Naive B cell (primary cell): ENCODE data around the gene CRYGA. TPM values are rescaled to one million over a fixed set of nuclear protein-coding genes. Genes with fewer than 3 reads are reported as not detected.
"Not testable (repeated sequence)": the region's sequence is repeated elsewhere in the genome, so short reads cannot be mapped to it uniquely, and the experiment has no call there.

ENCODE experiments used
- ATAC-seq, 2 donors: fragments of 150-1000 bp; cut with Tn5 transposase; 2 replicates each; pipeline ENCODE4 v1.10.0; 2021; ENCODE audit warnings: low read depth in 2 of 2, mild to moderate bottlenecking in 2 of 2, moderate library complexity in 2 of 2
- DNase-seq: peaks from one replicate; pipeline ENCODE4 v3.0.0; 2022
- H3K27ac Mint-ChIP-seq, 6 donors: one replicate each; pipeline ENCODE4 v1.8.0; 2020 to 2022; ENCODE audit warnings: mild to moderate bottlenecking in 6 of 6, mixed read lengths in 6 of 6, moderate library complexity in 5 of 6, inconsistent platforms in 2 of 6
- H3K27me3 Mint-ChIP-seq, 3 donors: one replicate each; pipeline ENCODE4 v1.8.0; 2021 to 2022; ENCODE audit warnings: mixed read lengths in 3 of 3, mild to moderate bottlenecking in 1 of 3
- H3K36me3 Mint-ChIP-seq, 2 donors: one replicate each; pipeline ENCODE4 v1.8.0; 2020 to 2022; ENCODE audit warnings: mixed read lengths in 2 of 2, inconsistent platforms in 1 of 2, mild to moderate bottlenecking in 1 of 2
- H3K4me1 Mint-ChIP-seq, 3 donors: one replicate each; pipeline ENCODE4 v1.8.0; 2020 to 2022; ENCODE audit warnings: mixed read lengths in 3 of 3, inconsistent platforms in 1 of 3, mild to moderate bottlenecking in 1 of 3, moderate library complexity in 1 of 3
- H3K4me3 Mint-ChIP-seq, 8 donors: one replicate each; pipeline ENCODE4 v1.8.0; 2020 to 2022; ENCODE audit warnings: mild to moderate bottlenecking in 8 of 8, mixed read lengths in 8 of 8, moderate library complexity in 8 of 8, inconsistent platforms in 2 of 8
- H3K9me3 Mint-ChIP-seq, 7 donors: one replicate each; pipeline ENCODE4 v1.8.0; 2020 to 2022; ENCODE audit warnings: mixed read lengths in 7 of 7, mild to moderate bottlenecking in 5 of 7, inconsistent platforms in 2 of 7, moderate library complexity in 1 of 7
- polyA plus RNA-seq, 6 donors: library from polyadenylated mRNA; unstranded; fragments of 300-500 nt; fragmentation: Illumina TruSeq; gene quantifications; one replicate each; pipeline ENCODE4 v1.2.3, GENCODE V29; 2021; ENCODE audit warnings: low read depth in 6 of 6

Gene CRYGA
- polyA plus RNA-seq, 6 donors from 2014 or later = not detected

DNA sequence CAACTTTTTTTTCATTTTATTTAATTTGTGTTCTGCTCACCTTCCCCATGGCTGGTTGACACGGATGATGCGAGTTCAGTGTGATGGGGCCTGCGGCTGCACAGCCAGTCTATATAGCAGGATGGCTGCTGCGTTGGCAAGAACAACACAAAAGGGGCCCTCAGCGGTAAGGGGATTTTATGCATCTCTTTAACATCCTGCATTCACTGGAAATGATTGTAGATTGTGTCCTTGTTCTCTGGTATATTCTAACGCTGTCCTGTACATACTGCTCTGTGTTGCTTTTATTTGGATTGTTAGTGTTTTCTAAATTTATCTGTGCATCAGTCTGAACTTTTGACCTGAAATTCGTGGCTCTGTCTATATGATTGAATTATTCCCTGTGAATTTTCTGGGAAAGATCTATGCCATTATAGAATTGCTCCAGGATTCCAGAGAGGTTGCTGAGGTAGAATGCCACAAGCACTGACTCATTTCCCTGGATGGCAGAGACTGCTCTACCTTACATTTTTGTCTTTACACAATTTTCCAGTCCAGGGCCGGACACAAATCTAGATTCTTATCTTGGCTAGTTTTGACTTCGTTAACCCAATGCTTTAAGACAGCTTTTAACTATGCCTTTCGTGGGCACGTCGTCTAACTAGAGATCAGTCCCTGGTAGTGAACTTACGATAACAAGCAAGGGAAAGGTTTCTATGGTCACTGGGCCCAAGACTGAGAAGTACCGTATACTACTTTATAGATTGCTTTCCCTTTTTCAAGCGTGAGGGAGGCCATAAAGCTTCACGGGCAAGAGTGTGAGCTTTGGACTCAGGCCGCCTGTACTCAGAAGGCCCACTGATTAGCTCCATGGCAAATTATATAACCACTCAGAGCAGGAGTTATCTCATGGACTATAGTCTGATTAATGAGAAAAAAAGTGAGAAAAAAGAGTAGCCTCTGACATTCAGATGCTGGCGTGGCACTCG, 33.4 kb downstream of the CRYGA start, which contains the start of gene CRYGC:
Gene CRYGC (minus strand): TSS at position 85 of the 968 bp plus-strand sequence. CDS start 36 bp downstream, at position 49.
- Mint-ChIP-seq H3K4me1 (no peaks in the 10 kb centered on the region), H3K27ac (no peak within 1 kb of the TSS), H3K36me3 (no peaks in the 10 kb centered on the region), H3K4me3 (peak within 1 kb of the TSS in 1 of 8 donors; percentile 17), H3K27me3 (peaks cover 8 to 20% (median 17%) of the 10 kb centered on the region in 3 donors), H3K9me3 (peaks cover 0 to 8% (median 4%) of the 10 kb centered on the region in 7 donors)
- no peak for ATAC-seq
- no peak for DNase-seq

DNA sequence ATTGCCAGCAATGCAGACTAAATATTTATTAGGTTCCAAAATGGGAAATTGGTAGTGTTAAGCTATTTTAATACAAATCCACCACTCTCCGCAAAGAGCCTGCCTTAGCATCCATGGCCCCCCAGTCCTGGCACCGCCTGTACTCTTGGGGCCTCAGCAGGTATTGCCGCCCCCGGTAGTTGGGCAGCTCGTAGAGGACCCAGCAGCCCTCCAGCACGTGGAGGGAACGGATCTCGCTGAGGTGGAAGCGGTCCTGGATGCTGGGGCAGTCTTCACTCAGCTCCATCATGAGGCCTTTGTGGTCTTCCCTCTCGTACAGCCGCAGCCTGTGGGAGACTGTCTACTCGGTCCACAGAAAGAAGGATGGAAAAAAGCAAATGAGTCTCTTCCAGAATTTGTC, 35.3 kb downstream of the CRYGA start:
- DNase-seq = no peak
- Mint-ChIP-seq H3K36me3 (no peaks in the 10 kb centered on the region), H3K27me3 (peaks cover 24 to 34% (median 29%) of the 10 kb centered on the region in 3 donors), H3K27ac (no peak overlapping the region), H3K9me3 (peaks cover 0 to 8% (median 4%) of the 10 kb centered on the region in 7 donors), H3K4me3 (no peak overlapping the region), H3K4me1 (peaks cover 4 to 11% (median 7%) of the 10 kb centered on the region in 3 donors)
- ATAC-seq = no peak

DNA sequence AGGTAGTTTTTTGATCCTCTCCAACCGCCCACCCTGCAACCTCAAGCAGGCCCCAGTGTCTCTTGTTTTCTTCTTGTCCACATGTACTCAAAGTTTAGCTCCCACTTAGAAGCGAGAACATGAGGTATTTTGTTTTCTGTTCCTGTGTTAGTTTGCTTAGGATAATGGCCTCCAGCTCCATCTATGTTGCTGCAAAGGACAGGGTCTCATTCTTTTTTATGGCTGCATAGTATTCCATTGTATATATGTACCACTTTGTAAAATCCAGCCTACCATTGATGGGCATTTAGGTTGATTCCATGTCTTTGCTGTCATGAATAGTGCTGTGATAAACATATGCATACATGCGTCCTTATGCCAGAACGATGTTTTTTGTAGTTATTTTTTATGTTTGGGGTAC, 36.3 kb downstream of the CRYGA start:
- Mint-ChIP-seq H3K27me3 (peaks cover 24 to 30% (median 29%) of the 10 kb centered on the region in 3 donors), H3K27ac (no peak overlapping the region), H3K4me3 (no peak overlapping the region), H3K36me3 (no peaks in the 10 kb centered on the region), H3K4me1 (peaks cover 4 to 11% (median 7%) of the 10 kb centered on the region in 3 donors), H3K9me3 (peaks cover 0 to 8% (median 4%) of the 10 kb centered on the region in 7 donors)
- no peak for ATAC-seq
- DNase-seq = no peak

DNA sequence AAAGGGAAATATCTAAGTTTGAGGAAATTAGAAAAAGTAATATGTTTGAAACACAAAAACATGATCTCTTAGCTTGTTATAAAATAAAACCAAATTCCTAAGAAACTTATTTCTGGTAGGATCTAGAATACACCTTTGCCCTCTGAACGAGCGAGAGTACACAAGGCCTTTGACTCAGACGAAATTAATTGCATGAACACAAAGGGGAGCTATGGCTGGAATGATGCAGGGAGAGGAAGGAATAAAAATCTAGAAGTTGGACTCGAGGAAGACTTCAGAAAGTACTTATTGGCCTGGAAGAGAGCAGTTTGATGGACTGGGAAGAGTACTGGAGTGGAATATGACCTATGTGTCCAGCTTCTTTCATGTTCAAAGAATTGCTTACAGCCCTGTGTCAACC, 38.1 kb downstream of the CRYGA start:
- ATAC-seq = no peak
- H3K9me3 Mint-ChIP-seq = peaks cover 0 to 8% (median 4%) of the 10 kb centered on the region in 7 donors
- no peak overlapping the region for H3K27ac Mint-ChIP-seq
- no peak overlapping the region for H3K4me3 Mint-ChIP-seq
- peaks cover 32 to 36% (median 33%) of the 10 kb centered on the region in 3 donors for H3K27me3 Mint-ChIP-seq
- H3K4me1 Mint-ChIP-seq = peaks cover 4 to 11% (median 7%) of the 10 kb centered on the region in 3 donors
- DNase-seq = no peak
- no peaks in the 10 kb centered on the region for H3K36me3 Mint-ChIP-seq

DNA sequence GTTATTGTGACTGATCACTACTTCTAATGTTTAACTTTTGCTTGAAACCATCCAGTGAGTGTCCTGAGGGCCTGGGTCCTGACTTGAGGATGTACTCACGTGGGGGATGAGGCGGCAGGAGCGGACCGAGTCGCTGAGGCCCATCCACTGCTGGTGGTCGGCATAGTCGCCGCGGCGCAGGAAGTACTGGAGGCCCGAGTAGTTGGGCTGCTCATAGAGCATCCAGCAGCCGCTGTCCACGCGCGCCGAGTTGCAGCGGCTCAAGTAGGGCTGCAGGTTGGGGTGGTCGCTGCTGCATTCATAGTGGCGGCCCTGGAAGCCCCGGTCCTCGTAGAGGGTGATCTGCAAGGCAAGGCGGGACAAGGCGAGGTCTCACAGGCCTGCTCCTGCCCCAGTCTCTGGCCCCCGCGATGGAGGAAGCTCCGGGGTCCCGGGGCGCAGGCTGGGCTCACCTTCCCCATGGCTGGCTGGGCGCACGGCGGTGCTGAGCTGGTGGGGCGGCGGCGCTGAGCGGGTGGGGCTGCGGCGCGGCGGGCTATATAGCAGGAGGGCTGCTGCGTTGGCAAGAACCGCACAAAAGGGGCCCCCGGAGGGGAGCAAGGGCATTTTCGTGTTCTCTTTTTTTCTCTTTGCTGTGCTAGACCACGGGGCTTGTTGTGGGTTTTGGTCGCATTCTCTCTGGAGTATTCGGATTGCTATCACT, 39.2 kb downstream of the CRYGA start, which contains the start of gene CRYGD:
Gene CRYGD (minus strand): TSS at position 512 of the 703 bp plus-strand sequence. CDS start 51 bp downstream, at position 461.
- Mint-ChIP-seq H3K27me3 (peaks cover 33 to 40% (median 33%) of the 10 kb centered on the region in 3 donors), H3K4me3 (peak within 1 kb of the TSS in 6 of 8 donors; percentile 21 to 76 (median 62)), H3K27ac (peak within 1 kb of the TSS in 1 of 6 donors; percentile 47), H3K4me1 (peaks cover 4 to 11% (median 7%) of the 10 kb centered on the region in 3 donors)
- not testable (repeated sequence) for DNase-seq, H3K9me3 Mint-ChIP-seq, H3K36me3 Mint-ChIP-seq
- peak; percentile 57 to 58 for ATAC-seq

DNA sequence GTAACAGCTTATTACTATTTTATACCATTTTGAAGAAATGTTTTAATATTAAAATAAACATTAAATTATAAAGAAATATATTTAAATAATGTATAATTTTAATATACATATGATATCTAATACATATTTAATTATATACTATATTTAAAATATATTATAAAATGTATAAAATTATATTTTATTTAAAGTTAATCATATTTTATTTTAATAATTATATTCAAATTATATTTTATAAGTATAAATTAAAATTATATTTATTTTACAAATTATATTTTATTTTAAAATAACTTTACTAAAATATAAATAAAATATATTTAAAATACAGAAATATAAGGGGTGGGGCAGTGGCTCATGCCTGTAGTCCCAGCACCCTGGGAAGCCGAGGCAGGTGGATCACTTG, 41.1 kb downstream of the CRYGA start:
- no peak overlapping the region for H3K4me3 Mint-ChIP-seq
- H3K4me1 Mint-ChIP-seq = peaks cover 4 to 11% (median 7%) of the 10 kb centered on the region in 3 donors
- H3K36me3 Mint-ChIP-seq = no peaks in the 10 kb centered on the region
- DNase-seq (no peak), ATAC-seq (no peak)
- H3K9me3 Mint-ChIP-seq = peaks cover 0 to 4% (median 0%) of the 10 kb centered on the region in 7 donors
- H3K27me3 Mint-ChIP-seq = peaks cover 28 to 38% (median 37%) of the 10 kb centered on the region in 3 donors
- no peak overlapping the region for H3K27ac Mint-ChIP-seq

DNA sequence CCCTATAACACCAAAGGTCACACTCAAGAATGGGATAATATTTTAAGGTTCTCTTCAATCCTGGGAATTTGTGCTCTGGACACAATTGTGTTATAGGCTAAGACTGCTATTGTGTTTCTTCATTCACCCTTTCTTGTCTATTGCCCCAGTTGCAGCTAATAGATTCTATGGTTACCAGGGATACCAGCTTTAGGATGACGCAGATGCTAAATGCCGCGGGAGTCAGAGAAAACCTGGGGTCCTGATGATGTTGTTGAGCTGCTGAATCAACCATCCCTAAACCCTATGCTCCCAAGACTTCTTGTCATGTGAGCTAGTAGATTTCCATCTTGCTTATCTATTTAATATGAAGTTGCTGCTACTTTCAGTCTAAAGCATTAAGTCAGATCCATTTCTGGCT, 44.5 kb downstream of the CRYGA start:
- H3K9me3 Mint-ChIP-seq = no peaks in the 10 kb centered on the region
- H3K4me3 Mint-ChIP-seq = no peak overlapping the region
- H3K27ac Mint-ChIP-seq = no peak overlapping the region
- H3K27me3 Mint-ChIP-seq = peaks cover 7 to 26% (median 19%) of the 10 kb centered on the region in 3 donors
- peaks cover 0 to 3% (median 1%) of the 10 kb centered on the region in 3 donors for H3K4me1 Mint-ChIP-seq
- no peaks in the 10 kb centered on the region for H3K36me3 Mint-ChIP-seq
- no peak for ATAC-seq
- DNase-seq = no peak

DNA sequence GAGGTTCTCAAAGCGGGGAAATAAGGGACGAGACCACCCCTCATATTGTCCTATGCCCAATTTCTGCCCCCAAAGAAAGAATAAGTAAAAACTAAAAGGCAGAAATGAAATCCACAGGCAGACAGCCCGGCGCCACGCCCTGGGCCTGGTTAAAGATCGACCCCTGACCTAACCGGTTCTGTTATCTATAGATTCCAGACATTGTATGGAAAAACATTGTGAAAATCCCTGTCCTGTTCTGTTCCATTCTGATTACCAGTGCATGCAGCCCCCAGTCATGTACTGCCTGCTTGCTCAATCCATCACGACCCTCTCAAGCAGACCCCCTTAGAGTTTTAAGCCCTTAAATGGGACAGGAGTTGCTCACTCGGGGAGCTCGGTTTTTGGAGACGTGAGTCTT, 46.0 kb downstream of the CRYGA start:
- H3K27me3 Mint-ChIP-seq = peaks cover 3 to 35% (median 23%) of the 10 kb centered on the region in 3 donors
- H3K27ac Mint-ChIP-seq = not testable (repeated sequence)

DNA sequence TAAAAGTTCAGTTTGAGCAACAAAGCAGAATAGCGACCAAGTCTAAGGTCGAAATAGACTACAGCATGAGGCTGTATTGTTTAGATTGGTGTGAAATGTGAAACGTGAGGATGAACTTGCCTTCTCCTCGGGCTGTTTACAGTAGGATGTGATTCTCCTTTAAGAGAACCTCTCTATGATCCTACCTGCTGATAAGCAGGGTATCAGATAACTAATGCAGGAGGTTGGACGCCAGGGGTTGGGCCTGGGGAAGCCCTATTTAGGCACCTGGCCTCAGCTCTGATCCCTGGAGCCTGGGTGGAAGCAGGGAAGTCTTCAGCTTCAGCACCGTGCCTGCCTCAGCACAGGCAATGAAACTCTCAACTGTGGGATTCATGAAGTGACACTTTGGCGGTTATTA, 50.4 kb downstream of the CRYGA start:
- ATAC-seq = no peak
- no peak for DNase-seq
- no peaks in the 10 kb centered on the region for H3K4me1 Mint-ChIP-seq

More for the DNA sequence above, 46.0 kb downstream of the CRYGA start:
- not testable (repeated sequence) for H3K4me1 Mint-ChIP-seq, ATAC-seq, H3K4me3 Mint-ChIP-seq, H3K9me3 Mint-ChIP-seq, DNase-seq, H3K36me3 Mint-ChIP-seq

DNA sequence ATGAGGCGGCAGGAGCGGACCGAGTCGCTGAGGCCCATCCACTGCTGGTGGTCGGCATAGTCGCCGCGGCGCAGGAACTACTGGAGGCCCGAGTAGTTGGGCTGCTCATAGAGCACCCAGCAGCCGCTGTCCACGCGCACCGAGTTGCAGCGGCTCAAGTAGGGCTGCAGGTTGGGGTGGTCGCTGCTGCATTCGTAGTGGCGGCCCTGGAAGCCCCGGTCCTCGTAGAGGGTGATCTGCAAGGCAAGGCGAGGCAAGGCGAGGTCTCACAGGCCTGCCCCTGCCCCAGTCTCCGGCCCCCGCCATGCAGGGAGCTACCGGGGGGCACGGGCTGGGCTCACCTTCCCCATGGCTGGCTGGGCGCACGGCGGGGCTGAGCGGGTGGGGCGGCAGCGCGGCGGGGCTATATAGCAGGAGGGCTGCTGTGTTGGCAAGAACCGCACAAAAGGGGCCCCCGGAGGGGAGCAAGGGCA, 51.1 kb downstream of the CRYGA start:
- ATAC-seq, H3K9me3 Mint-ChIP-seq, H3K27ac Mint-ChIP-seq, H3K4me3 Mint-ChIP-seq, H3K36me3 Mint-ChIP-seq, DNase-seq, H3K4me1 Mint-ChIP-seq: not testable (repeated sequence)
- H3K27me3 Mint-ChIP-seq = peaks cover 0 to 43% (median 24%) of the 10 kb centered on the region in 3 donors

More for the DNA sequence above, 50.4 kb downstream of the CRYGA start:
- no peaks in the 10 kb centered on the region for H3K36me3 Mint-ChIP-seq
- no peak overlapping the region for H3K4me3 Mint-ChIP-seq
- peaks cover 0 to 42% (median 22%) of the 10 kb centered on the region in 3 donors for H3K27me3 Mint-ChIP-seq
- no peak overlapping the region for H3K27ac Mint-ChIP-seq
- H3K9me3 Mint-ChIP-seq = no peaks in the 10 kb centered on the region
